GM12878 (cell line): ENCODE data around the gene MBNL1. TPM values are rescaled to one million over a fixed set of nuclear protein-coding genes. Genes with fewer than 3 reads are reported as not detected.
A peak's percentile ranks its signal among the peaks of the same experiment; 100 is the strongest.

Experiments used
- BACH1 ChIP-seq: fragments of 450-650 bp; IDR thresholded peaks from 2 replicates; pipeline ENCODE4 v1.6.1; 2017; ENCODE audit warnings: mild to moderate bottlenecking, borderline replicate concordance
- JUNB ChIP-seq: IDR thresholded peaks from 2 replicates; pipeline ENCODE4 v1.6.1; 2016; ENCODE audit warnings: antibody characterized with exemption, mild to moderate bottlenecking
- MXI1 ChIP-seq: fragments of 150-350 bp; IDR thresholded peaks from 2 replicates; pipeline ENCODE4 v1.6.1; 2011; ENCODE audit warnings: low read depth, mild to moderate bottlenecking, inconsistent platforms, low read length, improper control_type of control experiment
- NFYB ChIP-seq: IDR thresholded peaks from 2 replicates; pipeline ENCODE4 v1.6.1; 2011; ENCODE audit warnings: low read depth, mild to moderate bottlenecking, low read length, improper control_type of control experiment, moderate library complexity; ENCODE audit not compliant: insufficient read depth
- NR2F1 ChIP-seq: fragments of 450-650 bp; conservative IDR thresholded peaks from 2 replicates; pipeline ENCODE4 v1.6.1; 2017; ENCODE audit warnings: mild to moderate bottlenecking
- RAD21 ChIP-seq: IDR thresholded peaks from 2 replicates; pipeline ENCODE4 v1.6.1; 2011; ENCODE audit warnings: mild to moderate bottlenecking, low read depth, low read length, moderate library complexity; ENCODE audit not compliant: insufficient read depth
- RBBP5 ChIP-seq: fragments of 200-600 bp; sonication (generic); conservative IDR thresholded peaks from 2 replicates; pipeline ENCODE4 v1.6.1; 2016
- RCOR1 ChIP-seq: conservative IDR thresholded peaks from 2 replicates; pipeline ENCODE4 v1.6.1; 2012; ENCODE audit warnings: low read depth, low read length, improper control_type of control experiment
- RELA ChIP-seq: fragments of 450-650 bp; IDR thresholded peaks from 2 replicates; pipeline ENCODE4 v1.8.0; 2014; ENCODE audit warnings: borderline replicate concordance; ENCODE audit not compliant: partially characterized antibody
- SMAD1 ChIP-seq: fragments of 450-650 bp; IDR thresholded peaks from 2 replicates; pipeline ENCODE4 v1.6.1; 2018; ENCODE audit warnings: mild to moderate bottlenecking, low read depth; ENCODE audit not compliant: partially characterized antibody
- SP1 ChIP-seq: IDR thresholded peaks from one replicate; pipeline ENCODE4 v1.6.1; 2011; ENCODE audit warnings: low read depth, low read length
- SPI1 ChIP-seq: IDR thresholded peaks from 2 replicates; pipeline ENCODE4 v1.6.1; 2011; ENCODE audit warnings: low read depth, mild to moderate bottlenecking, low read length, moderate library complexity, borderline replicate concordance; ENCODE audit not compliant: insufficient read depth
- SREBF1 ChIP-seq: IDR thresholded peaks from 2 replicates; pipeline ENCODE4 v1.6.1; 2012; ENCODE audit warnings: mild to moderate bottlenecking, low read length
- YY1 ChIP-seq: IDR thresholded peaks from 2 replicates; pipeline ENCODE4 v1.6.1; 2011; ENCODE audit warnings: low read depth, mild to moderate bottlenecking, low read length
- ZBTB4 ChIP-seq: fragments of 450-650 bp; formaldehyde crosslinking; IDR thresholded peaks from 2 replicates; pipeline ENCODE4 v1.4.0; 2022; ENCODE audit warnings: mild to moderate bottlenecking, moderate library complexity
- ZNF24 ChIP-seq: fragments of 450-650 bp; IDR thresholded peaks from 2 replicates; pipeline ENCODE4 v1.6.1; 2017; ENCODE audit warnings: antibody characterized with exemption, mild to moderate bottlenecking
- ZNF384 ChIP-seq: IDR thresholded peaks from 2 replicates; pipeline ENCODE4 v1.6.1; 2012; ENCODE audit warnings: low read depth, mild to moderate bottlenecking, low read length, improper control_type of control experiment, borderline replicate concordance
- ZNF687 ChIP-seq: fragments of 450-650 bp; IDR thresholded peaks from 2 replicates; pipeline ENCODE4 v1.6.1; 2017; ENCODE audit warnings: mild to moderate bottlenecking, moderate library complexity
- polyA plus RNA-seq, 11 experiments: library from polyadenylated mRNA; depleted of rRNA in 4 of 11; unstranded in 6 of 11; stranded (reverse) in 5 of 11; fragments of >200 nt; fragmentation: Nextera tagmentation in 4 of 11; fragmentation: Illumina TruSeq in 1 of 11; extraction: Ambion mirVana in 4 of 11; extraction: Trizol in 1 of 11; gene quantifications; 1 replicate in 1 of 11; 2 replicates in 10 of 11; pipeline versions ENCODE4 v1.2.1 to v1.2.3, GENCODE V29; 2011 to 2016; ENCODE audit warnings: inconsistent platforms in 2 of 11, missing spikeins in 2 of 11, low read depth in 1 of 11
- total RNA-seq, 4 experiments: library from RNA; depleted of rRNA in 3 of 4; stranded (reverse); fragments of >200 nt in 3 of 4; fragmentation: Illumina TruSeq in 1 of 4; extraction: Trizol in 1 of 4; gene quantifications; 2 replicates each; pipeline versions ENCODE4 v1.2.1 to v1.2.3, GENCODE V29; 2013 to 2021
- TF ChIP-seq, protein P1 (sequence below): fragments of 450-650 bp; IDR thresholded peaks from 2 replicates; pipeline ENCODE4 v1.6.1; 2016; ENCODE audit warnings: mild to moderate bottlenecking

MBNL1 gene
- total and polyA plus RNA-seq, 10 of the 15 experiments (the other 5 are each of a cell fraction or from before 2014, with no cell fraction given) = 59.6 to 337 (median 143) TPM

DNA sequence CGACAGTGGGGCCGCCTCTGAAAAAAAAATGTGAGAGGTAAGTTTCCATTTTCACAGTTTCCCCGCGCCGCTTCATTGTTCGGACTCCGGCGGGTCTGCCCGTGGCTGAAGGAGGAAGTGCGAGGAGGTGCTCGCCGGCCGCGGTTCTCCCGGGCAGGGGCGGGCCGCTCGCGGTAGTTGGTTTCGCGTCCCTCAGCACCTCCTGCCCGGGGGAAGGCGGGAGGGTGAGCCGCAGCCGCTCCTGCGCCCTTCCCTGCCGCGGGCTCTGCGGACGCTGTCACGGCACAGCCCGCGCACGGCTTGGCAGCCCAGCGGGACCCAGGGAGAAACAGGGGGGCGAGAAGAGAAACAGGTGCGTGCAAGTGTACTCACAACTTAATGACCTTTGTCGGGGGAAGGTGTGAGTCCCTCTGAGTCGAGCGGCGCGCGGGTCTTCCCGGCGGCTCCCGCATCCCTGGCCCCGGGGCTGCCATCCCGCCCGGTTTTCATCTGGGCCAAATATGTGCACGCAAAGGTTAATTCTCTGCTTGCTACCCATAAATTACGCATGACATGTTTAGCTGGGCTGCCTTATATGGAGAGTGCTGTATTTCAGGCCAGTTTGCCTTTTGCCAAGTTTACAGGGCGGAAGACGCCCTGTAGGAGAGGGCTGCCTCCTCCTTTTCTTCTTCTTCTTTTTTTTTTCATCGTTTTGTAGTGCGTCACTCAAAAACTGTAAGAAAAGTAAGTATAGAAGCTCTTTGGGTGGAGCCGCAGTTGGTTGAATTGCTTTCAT lies 514 bp downstream of the MBNL1 start (continued):
- no peak for TF ChIP-seq ZNF687
- TF ChIP-seq YY1 = peak; percentile 81; the same call in 1 of the 2 replicates
- peak; percentile 85 for TF ChIP-seq SPI1
- TF ChIP-seq ZBTB4 (CRISPR knock-in tag) = no peak
- no peak for TF ChIP-seq NFYB
- TF ChIP-seq SP1 = no peak
- peak; percentile 68 for TF ChIP-seq RELA
- no peak for TF ChIP-seq JUNB
- TF ChIP-seq ZNF24 = no peak
- no peak; the same call in 1 of the 2 replicates for TF ChIP-seq NR2F1
- 0 out of 2 replicates have a peak, but pooled peaks have one; percentile 31 for TF ChIP-seq RBBP5
- TF ChIP-seq RCOR1 = peak; percentile 80; the same call in 1 of the 2 replicates
- no peak for TF ChIP-seq RAD21
- peak; percentile 59; the same call in 1 of the 2 replicates for TF ChIP-seq MXI1
- peak; percentile 59 for TF ChIP-seq BACH1
- peak; percentile 25 for TF ChIP-seq SMAD1
- TF ChIP-seq SREBF1 = no peak
- TF ChIP-seq, protein P1, sequence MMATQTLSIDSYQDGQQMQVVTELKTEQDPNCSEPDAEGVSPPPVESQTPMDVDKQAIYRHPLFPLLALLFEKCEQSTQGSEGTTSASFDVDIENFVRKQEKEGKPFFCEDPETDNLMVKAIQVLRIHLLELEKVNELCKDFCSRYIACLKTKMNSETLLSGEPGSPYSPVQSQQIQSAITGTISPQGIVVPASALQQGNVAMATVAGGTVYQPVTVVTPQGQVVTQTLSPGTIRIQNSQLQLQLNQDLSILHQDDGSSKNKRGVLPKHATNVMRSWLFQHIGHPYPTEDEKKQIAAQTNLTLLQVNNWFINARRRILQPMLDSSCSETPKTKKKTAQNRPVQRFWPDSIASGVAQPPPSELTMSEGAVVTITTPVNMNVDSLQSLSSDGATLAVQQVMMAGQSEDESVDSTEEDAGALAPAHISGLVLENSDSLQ = peak; percentile 77
- TF ChIP-seq ZNF384 = peak; percentile 72; the same call in 1 of the 2 replicates
